H1 (cell line): ENCODE results near the gene COL2A1. TPM values are rescaled to one million over a fixed set of nuclear protein-coding genes. Genes with fewer than 3 reads are reported as not detected.

Source experiments
- CHD7 ChIP-seq: fragments of 300-600 bp; sonication (generic); IDR thresholded peaks from 2 replicates; pipeline ENCODE4 v1.7.1; 2012; ENCODE audit warnings: low read length, moderate library complexity, mild to moderate bottlenecking, inconsistent platforms; ENCODE audit not compliant: insufficient replicate concordance
- CREB1 ChIP-seq: IDR thresholded peaks from 2 replicates; pipeline ENCODE4 v1.6.1; 2012; ENCODE audit warnings: inconsistent platforms
- CTBP2 ChIP-seq: IDR thresholded peaks from 2 replicates; pipeline ENCODE4 v1.7.0; 2011; ENCODE audit warnings: borderline replicate concordance, mild to moderate bottlenecking, moderate library complexity, mixed read lengths, low read length; ENCODE audit not compliant: insufficient read depth, insufficient read length
- KDM5A ChIP-seq: fragments of 200-600 bp; IDR thresholded peaks from 2 replicates; pipeline ENCODE4 v1.7.1; 2012; ENCODE audit warnings: mild to moderate bottlenecking, low read length, inconsistent platforms, mixed read lengths
- polyA plus RNA-seq, 7 experiments: library from polyadenylated mRNA; depleted of rRNA in 3 of 7; stranded (reverse) in 5 of 7; unstranded in 2 of 7; fragments of >200 nt in 5 of 7; fragments of 200-250 nt in 2 of 7; gene quantifications; 1 replicate in 5 of 7; 2 replicates in 1 of 7; 4 replicates in 1 of 7; pipeline versions ENCODE4 v1.2.1 to v1.2.3, GENCODE V29; 2011 to 2013; ENCODE audit warnings: missing spikeins in 2 of 7, mixed read lengths in 2 of 7
- total RNA-seq: library from RNA; stranded (reverse); fragmentation: NEBNext Ultra II Directional; extraction: Animal tissue kit (Norgen Biotek cat#: 25700); gene quantifications from 2 replicates; pipeline ENCODE4 v1.2.1, GENCODE V29; 2021

COL2A1 gene
- total and polyA plus RNA-seq, 2 of the 8 experiments (the other 6 are each of a cell fraction or from before 2014, with no cell fraction given) = 4.2 to 14.6 TPM

- TF ChIP-seq CHD7 (no peak), KDM5A (no peak), CREB1 (no peak), CTBP2 (no peak)
- TF ChIP-seq, all 59 proteins: peak for 0
Observed at GRCh38 chr12:47986832-47987231, 17.4 kb downstream of the COL2A1 start (continued).
